K562 (cell line): ENCODE results near the gene MARK4. TPM values are rescaled to one million over a fixed set of nuclear protein-coding genes. Genes with fewer than 3 reads are reported as not detected.

Source experiments
- ATAC-seq: fragments of 200-7000 bp; cut with Tn5 transposase; 3 replicates; pipeline ENCODE4 v1.9.1; 2020; ENCODE audit warnings: moderate library complexity
- BruUV-seq: library from RNA; stranded (reverse); fragments of 400-500 nt; replicated peaks from 2 replicates; lab custom pipeline; 2021; lab: Mats Ljungman, UMichigan
- CTCF ChIA-PET: fragments of 300-600 bp; formaldehyde crosslinking; extraction: SDS; loops from one replicate; lab custom pipeline; 2021; ENCODE audit warnings: low intra/inter-chr PET ratio; lab: Yijun Ruan, JAX
- POLR2A ChIA-PET: fragments of 300-600, 350-650 bp; sonication (Branson Sonifier 250); formaldehyde crosslinking; extraction: SDS; loops from one replicate; lab custom pipeline; 2021; ENCODE audit warnings: antibody characterized with exemption, inconsistent platforms; lab: Yijun Ruan, JAX
- DNase-seq, 4 experiments: peaks; one replicate each; pipeline versions ENCODE4 v3.0.0 to v3.0.0-alpha.2; 2011 to 2018; ENCODE audit warnings: low spot score in 3 of 4, mixed read lengths in 3 of 4; ENCODE audit errors: extremely low read depth in 1 of 4
- FAIRE-seq: peaks from 2 replicates; lab custom pipeline; 2011; peaks lifted over from hg19 to GRCh38; lab: Jason Lieb, UNC
- H2AFZ ChIP-seq: 2 replicates; pipeline ENCODE4 v1.6.0; 2011; ENCODE audit warnings: low read depth, low read length, control low read depth, inconsistent platforms
- H3K27ac ChIP-seq: fragments of 200-600 bp; 3 replicates; pipeline ENCODE4 v1.8.0; 2011; ENCODE audit warnings: low read depth, mild to moderate bottlenecking, control low read depth, inconsistent platforms, low read length, moderate library complexity, mixed read lengths; ENCODE audit errors: extremely low read depth
- H3K27me3 ChIP-seq, 2 experiments: fragments of 300-600 bp in 1 of 2; 2 replicates in 1 of 2; 3 replicates in 1 of 2; pipeline versions ENCODE4 v1.6.0 to v1.8.0; 2011; ENCODE audit warnings: inconsistent platforms in 2 of 2, low read length in 2 of 2, mild to moderate bottlenecking in 1 of 2, mixed read lengths in 1 of 2, moderate library complexity in 1 of 2; ENCODE audit not compliant: control insufficient read depth in 2 of 2, insufficient read depth in 2 of 2
- H3K36me3 ChIP-seq: fragments of 300-600 bp; 3 replicates; pipeline ENCODE4 v1.8.0; 2011; ENCODE audit warnings: mild to moderate bottlenecking, low read length, inconsistent platforms; ENCODE audit not compliant: control insufficient read depth, insufficient read depth
- H3K4me1 ChIP-seq, 2 experiments: fragments of 200-600 bp in 1 of 2; replicated peaks in 1 of 2; 2 replicates in 1 of 2; 3 replicates in 1 of 2; pipeline versions ENCODE4 v1.5.1 to v1.8.0; 2011; ENCODE audit warnings: inconsistent platforms in 2 of 2, low read length in 2 of 2, mild to moderate bottlenecking in 1 of 2, mixed read lengths in 1 of 2, moderate library complexity in 1 of 2; ENCODE audit not compliant: control insufficient read depth in 2 of 2, insufficient read depth in 2 of 2
- H3K4me2 ChIP-seq: 2 replicates; pipeline ENCODE4 v1.6.1; 2011; ENCODE audit warnings: low read length, control low read depth, inconsistent platforms, mixed read lengths; ENCODE audit not compliant: insufficient read depth
- H3K4me3 ChIP-seq: fragments of 200-600 bp; sonication (generic), shearing (Covaris generic); 2 replicates; pipeline ENCODE4 v1.5.1; 2016; ENCODE audit warnings: control low read depth, inconsistent platforms
- H3K79me2 ChIP-seq: fragments of 200-600 bp; 3 replicates; pipeline ENCODE4 v1.8.0; 2011; ENCODE audit warnings: low read length, inconsistent platforms; ENCODE audit not compliant: control insufficient read depth, insufficient read depth
- H3K9ac ChIP-seq, 2 experiments: 2 replicates each; pipeline versions ENCODE4 v1.6.0 to v1.6.1; 2011; ENCODE audit warnings: low read depth in 2 of 2, low read length in 2 of 2, control low read depth in 1 of 2, inconsistent platforms in 1 of 2, mild to moderate bottlenecking in 1 of 2, mixed read lengths in 1 of 2; ENCODE audit not compliant: insufficient read depth in 1 of 2
- H3K9me1 ChIP-seq: one replicate; pipeline ENCODE4 v1.6.0; 2011; ENCODE audit warnings: inconsistent platforms, mild to moderate bottlenecking, low read length, moderate library complexity; ENCODE audit not compliant: control insufficient read depth, insufficient read depth
- H3K9me3 ChIP-seq: replicated peaks from 2 replicates; pipeline ENCODE4 v1.5.1; 2011; ENCODE audit warnings: low read depth, low read length, inconsistent platforms; ENCODE audit not compliant: control insufficient read depth, insufficient read depth
- H4K20me1 ChIP-seq: replicated peaks from 2 replicates; pipeline ENCODE4 v1.6.1; 2011; ENCODE audit warnings: low read length, inconsistent platforms, mixed read lengths; ENCODE audit not compliant: control insufficient read depth, insufficient read depth
- ARID1B ChIP-seq: fragments of 450-650 bp; IDR thresholded peaks from 2 replicates; pipeline ENCODE4 v1.6.1; 2016; ENCODE audit warnings: antibody characterized with exemption, mild to moderate bottlenecking, inconsistent platforms
- ATF1 ChIP-seq, 2 experiments: fragments of 450-650 bp in 1 of 2; IDR thresholded peaks; 2 replicates each; pipeline ENCODE4 v1.6.1; 2016; ENCODE audit warnings: missing compliant biosample characterization in 1 of 2, missing genetic modification characterization in 1 of 2
- BCOR ChIP-seq: fragments of 450-650 bp; IDR thresholded peaks from 2 replicates; pipeline ENCODE4 v1.6.1; 2016
- CHD4 ChIP-seq: fragments of 200-600 bp; sonication (generic); IDR thresholded peaks from 3 replicates; pipeline ENCODE4 v1.6.1; 2012; ENCODE audit warnings: low read depth, mild to moderate bottlenecking, mixed read lengths, low read length, inconsistent platforms; ENCODE audit not compliant: insufficient read depth, insufficient replicate concordance, poor library complexity, severe bottlenecking
- HDAC6 ChIP-seq: IDR thresholded peaks from 2 replicates; pipeline ENCODE4 v1.6.1; 2012; ENCODE audit warnings: low read depth, mild to moderate bottlenecking, control low read depth, inconsistent platforms, low read length, moderate library complexity
- RHOXF2B ChIP-seq: fragments of 250-450 bp; sonication (Bioruptor Pico); conservative IDR thresholded peaks from 2 replicates; pipeline ENCODE4 v1.5.1; 2021
- SLC30A9 ChIP-seq: fragments of 250-450 bp; sonication (Bioruptor Pico); IDR thresholded peaks from 2 replicates; pipeline ENCODE4 v1.8.0; 2022; ENCODE audit warnings: mild to moderate bottlenecking, moderate library complexity
- SMARCA5 ChIP-seq: fragments of 450-650 bp; IDR thresholded peaks from 2 replicates; pipeline ENCODE4 v1.6.1; 2016
- SRSF3 ChIP-seq: fragments of 200-400 bp; formaldehyde crosslinking; IDR thresholded peaks from 2 replicates; pipeline ENCODE4 v1.6.1; 2016; ENCODE audit warnings: mild to moderate bottlenecking, low read length, moderate library complexity; ENCODE audit not compliant: insufficient read depth
- TAF9B ChIP-seq: fragments of 450-650 bp; IDR thresholded peaks from 2 replicates; pipeline ENCODE4 v1.6.1; 2018; ENCODE audit warnings: mild to moderate bottlenecking; ENCODE audit not compliant: partially characterized antibody
- TEAD4 ChIP-seq, 2 experiments: sonication (generic) in 1 of 2; formaldehyde crosslinking in 1 of 2; IDR thresholded peaks; 2 replicates each; pipeline versions ENCODE4 v1.6.1 to v1.8.0; 2012 to 2022; ENCODE audit warnings: borderline replicate concordance in 1 of 2, inconsistent platforms in 1 of 2, low read length in 1 of 2, mild to moderate bottlenecking in 1 of 2, missing genetic modification reagents in 1 of 2
- ZFPM2 ChIP-seq: fragments of 250-450 bp; sonication (Bioruptor Pico); IDR thresholded peaks from 2 replicates; pipeline ENCODE4 v1.5.1; 2022; ENCODE audit warnings: mild to moderate bottlenecking
- ZNF121 ChIP-seq: sonication (generic); formaldehyde crosslinking; conservative IDR thresholded peaks from 2 replicates; pipeline ENCODE4 v1.8.0; 2022; ENCODE audit warnings: missing genetic modification reagents
- ZNF165 ChIP-seq: fragments of 250-450 bp; sonication (Bioruptor Pico); IDR thresholded peaks from 2 replicates; pipeline ENCODE4 v1.4.0; 2020; ENCODE audit warnings: borderline replicate concordance
- ZNF778 ChIP-seq: fragments of 450-650 bp; formaldehyde crosslinking; IDR thresholded peaks from 2 replicates; pipeline ENCODE4 v1.4.0; 2020; ENCODE audit warnings: mild to moderate bottlenecking, moderate library complexity
- WGBS: fragments of 100-300 bp; shearing (Covaris generic); methylation state at CpG from one replicate; pipeline ENCODE4 v1.1.6; 2016; ENCODE audit warnings: low coverage, mixed read lengths; ENCODE audit not compliant: insufficient coverage; ENCODE audit errors: missing lambda C conversion rate; 5-methylcytosine and 5-hydroxymethylcytosine counted together
- in situ Hi-C: fragments of 300-500 bp; cut with MboI; formaldehyde crosslinking; loops from 4 replicates; pipeline ENCODE4 v1.15.0; 2018; ENCODE audit warnings: inconsistent platforms, mixed read lengths
- intact Hi-C: fragments of 100-400 bp; cut with micrococcal nuclease; formaldehyde crosslinking; loops from 2 replicates; pipeline ENCODE4 v1.14.2; 2022
- polyA plus RNA-seq, 8 experiments: library from polyadenylated mRNA; depleted of rRNA in 4 of 8; stranded (reverse) in 5 of 8; unstranded in 3 of 8; fragments of >200 nt; fragmentation: Nextera tagmentation in 2 of 8; fragmentation: Illumina TruSeq in 1 of 8; extraction: Ambion mirVana in 2 of 8; extraction: Trizol in 1 of 8; gene quantifications; 2 replicates each; pipeline versions ENCODE4 v1.2.1 to v1.2.3, GENCODE V29; 2011 to 2014; ENCODE audit warnings: inconsistent platforms in 1 of 8, missing spikeins in 1 of 8
- total RNA-seq, 7 experiments: library from RNA; depleted of rRNA in 6 of 7; stranded (reverse); fragments of >200 nt in 6 of 7; fragmentation: Illumina TruSeq in 2 of 7; extraction: Trizol in 2 of 7; gene quantifications; 2 replicates each; pipeline versions ENCODE4 v1.2.1 to v1.2.3, GENCODE V29; 2011 to 2021; ENCODE audit warnings: low replicate concordance in 1 of 7

MARK4 gene
- total and polyA plus RNA-seq, 9 of the 15 experiments (the other 6 are each of a cell fraction or from before 2014, with no cell fraction given): 0.52 to 29.4 (median 8.6) TPM

GRCh38 chr19:45245826-45246225, 5.2 kb upstream of the MARK4 start:
- H3K27ac ChIP-seq: peak overlapping the region; percentile 40; the same call in 1 of the 3 replicates
- WGBS: 36% methylated on average over 4 of the region's 4 CpGs
- peak overlapping the region; percentile 76 for H3K4me2 ChIP-seq
- no peaks in the 10 kb centered on the region for H3K27me3 ChIP-seq
- in situ Hi-C loops: no loop called here
- FAIRE-seq: no peak
- no peaks in the 10 kb centered on the region for H3K9me3 ChIP-seq
- intact Hi-C loops: loop anchor here (10.0 kb wide), 1 partner anchor 231 kb away; no protein-coding TSS in a partner anchor
- H3K4me1 ChIP-seq: peaks cover 45 to 66% of the 10 kb centered on the region in 2 experiments
- ChIA-PET CTCF (no interaction called here), POLR2A (interaction anchor here (0.6 to 1.9 kb wide), 4 partner anchors 15 to 587 kb away, joined by 3 to 6 read pairs (median 4); partner anchors contain the start of genes BLOC1S3 and TRAPPC6A)
- DNase-seq: peak in 1 of 4 experiments; percentile 21
- no peak overlapping the region for H3K4me3 ChIP-seq
- no peak for ATAC-seq
- BruUV-seq: no TSS peak
- H4K20me1 ChIP-seq: no peaks in the 10 kb centered on the region
- no peaks in the 10 kb centered on the region for H3K36me3 ChIP-seq
- TF ChIP-seq SMARCA5 (no peak), ZNF121 (peak; percentile 75), CHD4 (peak; percentile 25), TEAD4 (IDR thresholded peaks at IDR 0.05; ENCODE audit: low read length) (no peak), TEAD4 (CRISPR knock-in tag; IDR thresholded peaks at IDR 0.05; ENCODE audit: borderline replicate concordance) (no peak)
- H3K9ac ChIP-seq: peak overlapping the region; percentile 29 to 90; a peak in 3 of 4 replicates
- peaks cover 29% of the 10 kb centered on the region for H3K79me2 ChIP-seq
- no peaks in the 10 kb centered on the region for H3K9me1 ChIP-seq
- peak overlapping the region; percentile 52 for H2AFZ ChIP-seq

GRCh38 chr19:45247136-45247535, 3.9 kb upstream of the MARK4 start:
- Histone ChIP-seq H3K9ac (no peak overlapping the region), H3K4me2 (no peak overlapping the region), H2AFZ (no peak overlapping the region), H4K20me1 (no peaks in the 10 kb centered on the region), H3K27me3 (no peaks in the 10 kb centered on the region), H3K9me1 (no peaks in the 10 kb centered on the region), H3K9me3 (no peaks in the 10 kb centered on the region), H3K36me3 (no peaks in the 10 kb centered on the region), H3K4me3 (no peak overlapping the region), H3K79me2 (peaks cover 30% of the 10 kb centered on the region), H3K27ac (no peak overlapping the region), H3K4me1 (peaks cover 38 to 61% of the 10 kb centered on the region in 2 experiments)
- ATAC-seq: no peak
- no TSS peak for BruUV-seq
- intact Hi-C loops: loop anchor here (10.0 kb wide), 1 partner anchor 232 kb away; no protein-coding TSS in a partner anchor
- no peak for DNase-seq
- in situ Hi-C loops: no loop called here
- WGBS: 98% methylated on average over 7 of the region's 8 CpGs
- no peak for FAIRE-seq
- ChIA-PET CTCF (no interaction called here), POLR2A (interaction anchor here (0.6 to 0.7 kb wide), 5 partner anchors 21 to 1742 kb away, joined by 3 to 4 read pairs (median 3); no protein-coding TSS in a partner anchor)
- no peak for TF ChIP-seq SRSF3
- TF ChIP-seq ZFPM2 (CRISPR knock-in tag): no peak
- TF ChIP-seq TAF9B: no peak
- no peak for TF ChIP-seq ATF1 (CRISPR knock-in tag; IDR thresholded peaks at IDR 0.05)
- no peak for TF ChIP-seq ATF1 (tag; IDR thresholded peaks at IDR 0.05)
- TF ChIP-seq ZNF165 (CRISPR knock-in tag): no peak
- no peak for TF ChIP-seq ARID1B
- no peak for TF ChIP-seq SLC30A9 (CRISPR knock-in tag)
- no peak for TF ChIP-seq BCOR
- no peak for TF ChIP-seq RHOXF2B (CRISPR knock-in tag)
- no peak for TF ChIP-seq ZNF778 (CRISPR knock-in tag)
- no peak for TF ChIP-seq ZNF121
- no peak for TF ChIP-seq HDAC6
